Esophagus muscularis mucosa (tissue), 3 donors: ENCODE data around the gene MISP3.

ENCODE experiments used
- CTCF ChIP-seq, 3 experiments: fragments of 200-600 bp in 2 of 3; fragments of 450-650 bp in 1 of 3; sonication (generic) in 2 of 3; IDR thresholded peaks; one replicate each; pipeline ENCODE4 v1.5.1; 2017 to 2019; ENCODE audit warnings: antibody characterized with exemption in 3 of 3, mild to moderate bottlenecking in 2 of 3, moderate library complexity in 1 of 3
- POLR2AphosphoS5 ChIP-seq, 2 donors: sonication (generic); formaldehyde crosslinking; IDR thresholded peaks; one replicate each; pipeline ENCODE4 v1.6.1; 2017; ENCODE audit warnings: antibody characterized with exemption in 2 of 2

- TF ChIP-seq CTCF (IDR thresholded peaks at IDR 0.05) (peak in 1 of 3 experiments; percentile 30), POLR2AphosphoS5 (IDR thresholded peaks at IDR 0.05) (peak; percentile 93 to 95)
Measured at GRCh38 chr19:14080887-14081796, 8.6 kb downstream of the MISP3 start.
